ENCODE measurements around the gene DYRK1A.

The DYRK1A gene

GRCh38 chr21:37450445-37450941 is 83.9 kb downstream of the DYRK1A start:
- no peak for DNase-seq (ENCODE audit: low spot score)

- DNase-seq (ENCODE audit: low spot score) = no peak
Measured at GRCh38 chr21:37451446-37451845, 84.9 kb downstream of the DYRK1A start.

- DNase-seq (ENCODE audit: low spot score) = peak; percentile 67
Measured at GRCh38 chr21:37452227-37452626, 85.7 kb downstream of the DYRK1A start.

GRCh38 chr21:37453350-37453749 is 86.8 kb downstream of the DYRK1A start:
- no peak for DNase-seq (ENCODE audit: low spot score)

- DNase-seq (ENCODE audit: low spot score) = no peak
Measured at GRCh38 chr21:37454869-37455503, 88.4 kb downstream of the DYRK1A start.

- DNase-seq (ENCODE audit: low spot score) = no peak
Measured at GRCh38 chr21:37455504-37455911, 88.9 kb downstream of the DYRK1A start.

GRCh38 chr21:37458669-37459276 is 92.2 kb downstream of the DYRK1A start:
- no peak for DNase-seq (ENCODE audit: low spot score)

GRCh38 chr21:37459575-37459974 is 93.0 kb downstream of the DYRK1A start:
- DNase-seq (ENCODE audit: low spot score) = no peak

- no peak for DNase-seq (ENCODE audit: low spot score)
Measured at GRCh38 chr21:37460196-37460595, 93.6 kb downstream of the DYRK1A start.

- DNase-seq (ENCODE audit: low spot score) = no peak
Measured at GRCh38 chr21:37461479-37461878, 94.9 kb downstream of the DYRK1A start.

GRCh38 chr21:37462087-37462861 is 95.7 kb downstream of the DYRK1A start:
- no peak for DNase-seq (ENCODE audit: low spot score)

- DNase-seq (ENCODE audit: low spot score) = no peak
Measured at GRCh38 chr21:37463083-37463801, 96.7 kb downstream of the DYRK1A start.

GRCh38 chr21:37467082-37467481 is 100.5 kb downstream of the DYRK1A start:
- DNase-seq (ENCODE audit: low spot score) = no peak

- DNase-seq (ENCODE audit: low spot score) = no peak
Measured at GRCh38 chr21:37468909-37469308, 102.3 kb downstream of the DYRK1A start.

GRCh38 chr21:37469441-37469840 is 102.9 kb downstream of the DYRK1A start:
- no peak for DNase-seq (ENCODE audit: low spot score)

GRCh38 chr21:37472581-37472980 is 106.0 kb downstream of the DYRK1A start:
- no peak for DNase-seq (ENCODE audit: low spot score)

GRCh38 chr21:37473491-37473890 is 106.9 kb downstream of the DYRK1A start:
- no peak for DNase-seq (ENCODE audit: low spot score)

GRCh38 chr21:37474342-37474741 is 107.8 kb downstream of the DYRK1A start:
- no peak for DNase-seq (ENCODE audit: low spot score)

GRCh38 chr21:37475186-37475868 is 108.8 kb downstream of the DYRK1A start:
- no peak for DNase-seq (ENCODE audit: low spot score)

GRCh38 chr21:37478794-37479193 is 112.2 kb downstream of the DYRK1A start:
- DNase-seq (ENCODE audit: low spot score) = no peak

- DNase-seq (ENCODE audit: low spot score) = no peak
Measured at GRCh38 chr21:37483776-37484175, 117.2 kb downstream of the DYRK1A start.
